ENCODE data around the gene MTX2. TPM values are rescaled to one million over a fixed set of nuclear protein-coding genes. Genes with fewer than 3 reads are reported as not detected.
"Not testable (repeated sequence)": the region's sequence is repeated elsewhere in the genome, so short reads cannot be mapped to it uniquely, and the experiment has no call there.

The MTX2 gene
- total RNA-seq, 2 donors from 2014 or later, result 24.8 to 28.2 TPM

- ATAC-seq, result no peak
- no peaks in the 10 kb centered on the region for H3K36me3 Mint-ChIP-seq
- H3K9me3 Mint-ChIP-seq, result no peaks in the 10 kb centered on the region
- no peak overlapping the region for H3K27ac Mint-ChIP-seq
- no peak for DNase-seq (ENCODE audit: low spot score in 2 of 2)
Observed at GRCh38 chr2:176328149-176328548, 58.9 kb downstream of the MTX2 start.

DNA sequence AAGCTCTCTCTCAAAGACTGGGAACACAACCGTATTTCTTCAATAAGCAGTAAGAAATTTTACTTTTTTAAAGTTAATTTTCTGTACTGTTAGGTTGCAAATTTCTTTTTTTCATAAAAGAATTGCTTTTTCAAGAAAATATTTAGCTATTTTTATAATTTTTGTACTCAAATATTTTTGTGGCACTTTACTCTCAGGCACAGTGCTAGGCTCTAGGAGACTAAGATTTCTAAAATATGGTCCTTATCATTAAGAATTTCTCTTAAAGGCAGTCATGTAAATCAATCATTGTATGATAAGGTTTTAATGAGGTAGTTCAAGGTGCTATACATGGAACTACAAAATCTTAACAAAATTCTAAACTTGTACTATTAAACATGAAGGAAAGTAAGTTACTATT lies 61.4 kb downstream of the MTX2 start:
- H3K27ac Mint-ChIP-seq, result no peak overlapping the region
- H3K36me3 Mint-ChIP-seq, result no peaks in the 10 kb centered on the region
- ATAC-seq, result no peak
- no peak for DNase-seq (ENCODE audit: low spot score in 2 of 2)
- no peaks in the 10 kb centered on the region for H3K9me3 Mint-ChIP-seq

GRCh38 chr2:176331646-176332045 lies 62.4 kb downstream of the MTX2 start:
- no peak overlapping the region for H3K27ac Mint-ChIP-seq
- H3K36me3 Mint-ChIP-seq, result no peaks in the 10 kb centered on the region
- no peaks in the 10 kb centered on the region for H3K9me3 Mint-ChIP-seq
- ATAC-seq, result no peak
- no peak for DNase-seq (ENCODE audit: low spot score in 2 of 2)

GRCh38 chr2:176334729-176335128 lies 65.5 kb downstream of the MTX2 start:
- peaks cover 4 to 14% of the 10 kb centered on the region in 2 donors for H3K36me3 Mint-ChIP-seq
- H3K27ac Mint-ChIP-seq, result no peak overlapping the region
- no peak for ATAC-seq
- H3K9me3 Mint-ChIP-seq, result no peaks in the 10 kb centered on the region
- no peak for DNase-seq (ENCODE audit: low spot score in 2 of 2)

DNA sequence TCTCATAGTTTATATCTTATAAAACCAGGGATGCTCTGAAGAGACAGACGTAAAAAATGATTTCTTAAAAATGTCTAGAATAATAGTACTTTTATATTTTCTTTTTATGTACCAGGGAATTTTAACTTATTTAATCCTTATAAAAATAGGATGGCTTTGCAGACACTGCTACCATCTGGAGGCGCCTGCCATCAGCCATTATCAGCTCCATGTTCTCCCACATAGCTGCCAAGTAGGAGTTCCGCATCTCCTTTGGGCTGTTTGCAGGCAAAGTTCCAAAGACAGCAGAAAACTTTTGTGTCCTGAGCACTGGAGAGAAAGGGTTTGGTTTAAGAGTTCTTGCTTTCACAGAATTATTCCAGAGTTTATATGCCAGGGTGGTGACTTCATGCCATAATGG lies 69.2 kb downstream of the MTX2 start:
- peaks cover 4 to 14% of the 10 kb centered on the region in 2 donors for H3K36me3 Mint-ChIP-seq
- DNase-seq (ENCODE audit: low spot score in 2 of 2) (no peak), ATAC-seq (no peak)
- no peak overlapping the region for H3K27ac Mint-ChIP-seq
- no peaks in the 10 kb centered on the region for H3K9me3 Mint-ChIP-seq

GRCh38 chr2:176339208-176339607 lies 70.0 kb downstream of the MTX2 start:
- ATAC-seq (no peak), DNase-seq (ENCODE audit: low spot score in 2 of 2) (no peak)
- Mint-ChIP-seq H3K36me3 (peaks cover 4 to 14% of the 10 kb centered on the region in 2 donors), H3K27ac (no peak overlapping the region), H3K9me3 (no peaks in the 10 kb centered on the region)

- Mint-ChIP-seq H3K36me3 (peaks cover 5 to 7% of the 10 kb centered on the region in 2 donors), H3K27ac (no peak overlapping the region), H3K9me3 (peaks cover 4 to 6% of the 10 kb centered on the region in 2 donors)
- no peak for ATAC-seq
- DNase-seq (ENCODE audit: low spot score in 2 of 2), result no peak
Observed at GRCh38 chr2:176356251-176356650, 87.0 kb downstream of the MTX2 start.

DNA sequence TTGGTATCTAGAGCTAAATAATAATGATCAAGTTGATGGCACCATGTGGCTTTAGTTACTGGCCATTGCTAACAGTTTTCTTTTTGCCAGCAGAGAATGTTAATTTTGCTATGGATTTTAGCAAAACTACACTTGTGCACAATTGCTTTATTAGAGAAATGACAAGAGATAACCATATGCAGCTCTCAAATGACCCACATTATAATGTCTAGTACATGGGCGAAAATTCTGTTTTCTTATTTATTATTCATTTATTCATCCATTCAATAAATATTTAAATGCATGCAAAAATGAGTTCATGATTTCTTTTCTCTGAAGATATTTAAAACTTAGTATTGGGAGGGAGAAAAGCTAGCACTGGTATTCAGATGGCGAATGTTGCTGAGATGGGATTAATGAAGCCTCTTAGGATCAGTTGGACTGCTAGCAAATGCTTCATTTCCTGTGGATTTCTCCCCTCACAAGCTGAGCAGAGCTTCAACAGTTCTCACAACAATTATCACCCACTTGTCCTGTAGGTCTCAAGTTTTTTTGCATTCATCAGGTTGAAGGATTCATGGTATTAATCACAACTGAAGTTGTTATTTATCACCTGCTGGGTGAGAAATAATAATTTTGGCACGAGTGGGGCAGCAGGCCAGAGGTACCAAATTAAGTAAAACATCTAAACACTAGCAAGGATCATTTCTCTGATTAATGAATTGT lies 95.2 kb downstream of the MTX2 start:
- Mint-ChIP-seq H3K9me3 (peaks cover 0 to 4% of the 10 kb centered on the region in 2 donors), H3K36me3 (no peaks in the 10 kb centered on the region), H3K27ac (no peak overlapping the region)
- no peak for ATAC-seq
- no peak for DNase-seq (ENCODE audit: low spot score in 2 of 2)

DNA sequence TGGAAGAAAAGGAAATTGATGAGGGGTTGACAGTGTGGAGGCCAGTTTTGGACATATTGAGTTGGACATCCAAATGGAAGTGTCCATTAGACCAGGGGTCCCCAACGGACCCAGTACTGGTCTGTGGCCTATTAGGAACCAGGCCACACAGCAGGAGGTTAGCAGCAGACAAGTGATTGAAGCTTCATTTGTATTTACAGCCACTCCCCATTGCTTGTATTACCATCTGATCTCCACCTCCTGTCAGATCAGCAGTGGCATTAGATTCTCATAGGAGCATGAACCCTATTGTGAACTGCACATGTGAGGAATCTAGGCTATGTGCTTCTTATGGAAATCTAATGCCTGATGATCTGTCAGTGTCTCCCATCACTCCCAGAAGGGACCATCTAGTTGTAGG lies 99.1 kb downstream of the MTX2 start:
- Mint-ChIP-seq H3K36me3 (no peaks in the 10 kb centered on the region), H3K27ac (no peak overlapping the region), H3K9me3 (peaks cover 0 to 4% of the 10 kb centered on the region in 2 donors)
- no peak for DNase-seq (ENCODE audit: low spot score in 2 of 2)
- ATAC-seq, result no peak

DNA sequence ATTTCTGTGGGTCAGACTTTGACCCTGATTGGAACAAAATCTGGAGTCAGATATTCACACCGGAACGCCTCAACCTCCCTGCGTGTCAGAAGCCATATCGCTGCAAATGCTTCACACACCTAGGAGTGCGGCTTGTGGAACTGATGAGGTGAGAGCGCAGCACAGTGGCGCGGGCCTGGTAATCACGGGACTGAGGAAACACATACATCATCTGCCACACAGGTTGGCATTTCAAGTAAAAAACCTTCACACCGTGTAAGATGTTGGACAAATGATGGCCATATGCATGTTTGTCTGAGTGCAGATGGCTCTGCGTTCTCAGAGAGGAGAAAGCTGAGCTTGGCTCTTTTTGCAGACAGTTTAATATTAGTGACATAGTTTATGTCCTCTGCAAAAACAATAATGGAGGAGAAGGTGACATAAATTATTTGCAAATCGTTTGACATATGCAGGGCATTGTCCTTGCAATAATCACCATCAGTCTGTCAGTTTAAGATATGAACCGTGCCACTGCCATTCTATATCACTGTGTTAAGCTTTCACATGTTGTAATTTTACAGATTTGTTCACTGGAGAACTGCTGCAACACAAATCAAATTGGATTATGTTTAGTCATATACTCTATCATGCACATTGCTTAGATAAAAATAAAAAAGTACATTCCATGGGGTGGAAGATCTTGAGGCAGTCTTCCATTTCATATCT lies 101.4 kb downstream of the MTX2 start:
- H3K9me3 Mint-ChIP-seq, result peaks cover 0 to 9% of the 10 kb centered on the region in 2 donors
- ATAC-seq (no peak), DNase-seq (ENCODE audit: low spot score in 2 of 2) (no peak)
- peaks cover 0 to 4% of the 10 kb centered on the region in 2 donors for H3K36me3 Mint-ChIP-seq
- no peak overlapping the region for H3K27ac Mint-ChIP-seq

DNA sequence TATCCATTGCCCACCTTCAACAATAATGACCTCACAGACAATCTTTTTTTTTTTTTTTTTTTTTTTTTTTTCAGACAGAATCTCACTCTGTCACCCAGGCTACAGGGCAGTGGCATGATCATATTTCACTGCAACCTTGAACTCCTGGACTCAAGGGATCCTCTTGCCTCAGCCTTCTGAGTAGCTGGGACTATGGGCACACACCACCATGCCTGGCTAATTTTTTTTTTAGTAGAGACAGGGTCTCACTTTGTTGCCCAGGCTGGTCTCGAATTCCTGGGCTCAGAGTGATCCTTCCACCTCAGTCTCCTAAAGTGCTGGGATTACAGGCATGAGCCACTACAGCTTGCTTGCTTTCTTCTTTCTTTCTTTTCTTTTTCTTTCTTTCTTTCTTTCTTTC lies 103.9 kb downstream of the MTX2 start:
- not testable (repeated sequence) for H3K36me3 Mint-ChIP-seq; ATAC-seq; H3K9me3 Mint-ChIP-seq; H3K27ac Mint-ChIP-seq; DNase-seq (ENCODE audit: low spot score in 2 of 2)

GRCh38 chr2:176378323-176378722 lies 109.1 kb downstream of the MTX2 start:
- peaks cover 14 to 16% of the 10 kb centered on the region in 2 donors for H3K9me3 Mint-ChIP-seq
- H3K36me3 Mint-ChIP-seq, result peaks cover 6 to 9% of the 10 kb centered on the region in 2 donors
- ATAC-seq, result no peak
- H3K27ac Mint-ChIP-seq, result no peak overlapping the region
- DNase-seq (ENCODE audit: low spot score in 2 of 2), result no peak

GRCh38 chr2:176380341-176380740 lies 111.1 kb downstream of the MTX2 start:
- no peak overlapping the region for H3K27ac Mint-ChIP-seq
- DNase-seq (ENCODE audit: low spot score in 2 of 2), result no peak
- H3K9me3 Mint-ChIP-seq, result peaks cover 11 to 14% of the 10 kb centered on the region in 2 donors

DNA sequence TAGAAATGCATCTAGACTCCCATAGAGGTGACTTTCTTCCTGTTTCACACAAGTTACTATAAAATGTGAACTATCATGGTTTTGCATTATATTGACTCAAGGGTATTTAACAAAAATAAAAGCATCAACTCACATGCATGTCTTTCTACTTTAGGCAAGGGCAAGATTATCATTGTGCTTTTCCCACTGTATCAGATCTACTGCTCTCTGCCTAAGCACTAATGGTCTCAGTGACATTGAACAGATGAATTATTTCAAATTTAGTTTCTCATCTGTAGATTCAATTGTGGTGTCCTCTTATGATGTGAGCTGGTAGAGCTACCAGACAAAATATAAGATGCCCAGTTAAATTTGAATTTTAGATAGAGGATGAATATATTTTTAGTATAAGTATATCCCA lies 113.9 kb downstream of the MTX2 start:
- no peak for DNase-seq (ENCODE audit: low spot score in 2 of 2)
- peaks cover 5 to 6% of the 10 kb centered on the region in 2 donors for H3K36me3 Mint-ChIP-seq
- no peak overlapping the region for H3K27ac Mint-ChIP-seq

More at GRCh38 chr2:176380341-176380740, 111.1 kb downstream of the MTX2 start:
- no peak for ATAC-seq
- H3K36me3 Mint-ChIP-seq, result peaks cover 5 to 6% of the 10 kb centered on the region in 2 donors

DNA sequence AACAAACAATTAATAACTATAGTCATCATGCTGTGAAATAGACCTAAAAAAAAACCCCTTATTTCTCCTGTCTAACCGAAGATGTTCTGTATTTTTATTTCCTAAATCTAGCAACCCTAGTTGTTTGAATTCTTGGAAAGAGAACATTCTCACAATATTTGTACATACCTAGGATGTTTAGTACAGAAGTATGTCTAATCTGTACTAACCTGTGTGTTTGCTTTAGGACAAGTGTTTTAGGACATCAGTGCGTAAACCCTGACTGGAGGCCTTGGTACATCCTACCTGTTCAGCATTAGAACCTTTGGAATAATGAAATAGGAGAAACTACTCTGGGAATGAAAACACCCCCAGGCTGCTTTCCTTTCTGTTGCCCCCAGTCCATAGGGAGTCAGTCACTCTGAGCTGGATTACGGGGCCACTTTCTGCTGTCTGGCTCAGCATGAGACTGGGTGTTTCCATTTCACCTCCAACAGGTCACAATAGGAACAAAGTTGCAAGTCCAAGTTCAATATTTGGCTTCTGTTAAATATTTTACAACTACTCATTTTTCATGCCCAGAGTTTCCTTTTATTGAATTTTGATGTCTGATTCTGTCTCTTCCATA lies 114.7 kb downstream of the MTX2 start:
- Mint-ChIP-seq H3K27ac (no peak overlapping the region), H3K36me3 (peaks cover 5% of the 10 kb centered on the region in 2 donors), H3K9me3 (peaks cover 7% of the 10 kb centered on the region in 2 donors)
- ATAC-seq (no peak), DNase-seq (ENCODE audit: low spot score in 2 of 2) (no peak)

More for the DNA sequence above, 113.9 kb downstream of the MTX2 start:
- ATAC-seq, result no peak
- H3K9me3 Mint-ChIP-seq, result peaks cover 11 to 14% of the 10 kb centered on the region in 2 donors

DNA sequence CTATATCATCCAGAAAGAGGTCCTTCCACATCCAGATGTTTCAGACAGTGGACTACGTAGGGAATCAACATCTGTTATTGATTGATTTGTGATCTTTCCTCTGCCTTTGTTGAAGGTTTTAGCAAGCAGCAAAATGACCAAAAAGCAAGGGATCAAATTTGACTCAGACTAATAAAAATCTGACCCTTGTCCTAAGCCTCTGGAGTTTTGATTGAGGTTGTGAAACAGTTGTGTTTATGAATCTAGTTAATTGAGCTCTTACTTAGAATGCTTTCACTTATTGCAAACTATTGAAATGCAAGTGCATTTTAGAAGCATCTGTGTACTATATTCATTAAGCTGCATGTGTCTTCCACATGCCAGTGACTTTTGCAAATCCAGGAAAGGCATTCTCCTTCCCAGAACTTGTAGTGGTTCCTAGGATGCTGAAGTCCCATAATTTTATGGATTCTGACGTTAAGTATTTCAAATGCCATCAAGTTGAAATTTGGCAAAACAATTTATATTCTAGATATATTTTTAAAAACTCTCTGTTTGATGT lies 116.0 kb downstream of the MTX2 start:
- Mint-ChIP-seq H3K27ac (no peak overlapping the region), H3K9me3 (no peaks in the 10 kb centered on the region)
- no peak for DNase-seq (ENCODE audit: low spot score in 2 of 2)

DNA sequence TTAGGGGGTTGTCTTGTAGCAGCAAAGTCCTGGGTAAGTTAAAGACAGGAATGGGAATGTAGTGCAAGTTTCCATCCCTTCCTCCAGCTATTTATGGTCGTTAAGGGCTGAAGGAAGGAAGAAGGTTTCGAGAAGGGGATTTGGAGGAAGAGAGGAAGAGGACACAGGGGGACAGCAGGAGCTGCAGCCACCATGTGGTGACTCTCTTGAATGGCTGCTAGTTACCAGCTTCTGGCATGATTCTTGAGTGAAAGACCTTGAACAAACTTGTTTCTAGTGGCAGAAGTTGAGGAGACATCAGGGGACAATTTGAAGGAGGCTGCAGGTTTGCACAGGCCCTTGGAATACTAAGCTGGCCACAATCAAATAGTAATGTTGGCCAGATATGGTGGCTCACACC lies 116.6 kb downstream of the MTX2 start:
- Mint-ChIP-seq H3K36me3 (no peaks in the 10 kb centered on the region), H3K9me3 (no peaks in the 10 kb centered on the region), H3K27ac (no peak overlapping the region)
- ATAC-seq (no peak), DNase-seq (ENCODE audit: low spot score in 2 of 2) (no peak)

More for the DNA sequence above, 116.0 kb downstream of the MTX2 start:
- no peak for ATAC-seq
- no peaks in the 10 kb centered on the region for H3K36me3 Mint-ChIP-seq

All from activated naive CD4-positive, alpha-beta T cell treated with anti-CD3 and anti-CD28 coated beads, Interleukin-2, amount 50 U/mL, for 72 hours (primary cell).